Pancreas (tissue), 10 donors: ENCODE measurements around the gene MRTO4. TPM values are rescaled to one million over a fixed set of nuclear protein-coding genes. Genes with fewer than 3 reads are reported as not detected.
"Not testable (repeated sequence)": the region's sequence is repeated elsewhere in the genome, so short reads cannot be mapped to it uniquely, and the experiment has no call there.

Experiments used
- ATAC-seq, 4 donors: fragments of 200-7000 bp; cut with Tn5 transposase; one replicate each; pipeline versions ENCODE4 v1.8.0 to v1.9.1; 2020; ENCODE audit warnings: mild to moderate bottlenecking in 4 of 4, moderate library complexity in 4 of 4
- DNase-seq, 6 donors: peaks; one replicate each; pipeline ENCODE4 v3.0.0-alpha.2; 2020
- FAIRE-seq: peaks from 2 replicates; lab custom pipeline; 2012; peaks lifted over from hg19 to GRCh38; lab: Jason Lieb, UNC
- H3K27ac ChIP-seq, 4 donors: fragments of 200-600 bp; sonication (generic); 1 replicate in 3 of 4; 2 replicates in 1 of 4; pipeline versions ENCODE4 v1.5.0 to v1.8.0; 2020
- H3K27me3 ChIP-seq, 4 donors: fragments of 200-600 bp; one replicate each; pipeline ENCODE4 v1.8.0; 2021
- H3K36me3 ChIP-seq, 3 donors: fragments of 200-600 bp; sonication (generic) in 1 of 3; one replicate each; pipeline versions ENCODE4 v1.5.0 to v1.8.0; 2020 to 2021
- H3K4me1 ChIP-seq, 3 donors: fragments of 200-600 bp; one replicate each; pipeline ENCODE4 v1.8.0; 2021
- H3K4me3 ChIP-seq, 4 donors: fragments of 200-600 bp; sonication (generic) in 2 of 4; one replicate each; pipeline versions ENCODE4 v1.5.0 to v1.8.0; 2020 to 2021
- H3K9me3 ChIP-seq, 4 donors: fragments of 200-600 bp; one replicate each; pipeline ENCODE4 v1.8.0; 2021
- WGBS, 2 donors: extraction: QIAGEN DNeasy Blood & Tissue Kit; methylation state at CpG; one replicate each; pipeline ENCODE4 v1.1.7; 2013; 5-methylcytosine and 5-hydroxymethylcytosine counted together
- intact Hi-C, 3 donors: fragments of 100-400 bp; cut with DNase I; formaldehyde crosslinking; loops; one replicate each; pipeline versions ENCODE4 v1.11.1 to v1.14.2; 2022
- polyA plus RNA-seq, 2 donors: library from polyadenylated mRNA; stranded (reverse); fragments of 200-250 nt; gene quantifications; one replicate each; pipeline ENCODE4 v1.2.3, GENCODE V29; 2013
- total RNA-seq, 6 donors: library from RNA; stranded (reverse); fragmentation: NEBNext Ultra II Directional in 4 of 6; extraction: Animal tissue kit (Norgen Biotek cat#: 25700) in 4 of 6; gene quantifications; one replicate each; pipeline versions ENCODE4 v1.2.1 to v1.2.4, GENCODE V29; 2021 to 2023
- TF ChIP-seq, protein P1 (sequence below), 4 donors: fragments of 200-600 bp; sonication (generic) in 3 of 4; IDR thresholded peaks; one replicate each; pipeline versions ENCODE4 v1.5.0 to v1.8.0; 2021; ENCODE audit warnings: antibody characterized with exemption in 4 of 4
- donor health status: healthy with polysubstance abuse.
- donor health status: DM: no; HTN: no; CAD: no; lungs with moderate emphysema.
- donor health status: DM: no; HTN: no; CAD: no.
- donor health status: control.
- donor health status: control.
- donor health status: Bipolar disorder and iron deficiency.
- donor health status: DM: yes; HTN: yes; CAD: no.
- donor health status: DM: no; HTN: no; CAD: no.
- donor health status: DM: no; HTN: no; CAD: no.
- donor health status: DM: yes; HTN: yes; CAD: no.

MRTO4 gene
- total and polyA plus RNA-seq, 8 donors: 12.2 to 40.9 (median 17.1) TPM

DNA sequence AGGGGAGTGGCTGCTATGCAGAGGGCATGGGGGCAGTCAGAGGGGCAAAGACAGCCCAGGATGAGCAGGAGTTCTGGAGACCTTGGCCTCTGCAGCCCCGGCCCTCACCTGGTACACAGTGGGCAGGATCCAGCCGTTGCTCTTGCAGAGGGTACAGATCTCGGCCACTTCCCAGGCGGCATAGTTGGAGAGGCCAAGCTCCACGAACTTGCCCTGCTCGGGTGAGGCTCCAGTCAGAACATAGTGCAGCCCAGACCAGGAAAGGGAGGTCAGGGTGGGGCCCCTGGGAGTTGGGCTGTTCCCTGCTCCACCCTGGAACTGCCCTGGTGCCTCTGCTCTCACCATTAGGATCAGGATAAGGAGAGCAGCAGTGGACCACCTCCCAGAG is 18.7 kb downstream of the MRTO4 start:
- H3K4me3 ChIP-seq, H3K4me1 ChIP-seq, H3K36me3 ChIP-seq, intact Hi-C loops, H3K9me3 ChIP-seq, DNase-seq, FAIRE-seq, H3K27me3 ChIP-seq: not testable (repeated sequence)
- ATAC-seq: peak; percentile 5 to 26 (median 18)
- H3K27ac ChIP-seq: peak overlapping the region in 2 of 4 donors; percentile 68 to 76
- 66 to 75% methylated on average over 6 of the region's 6 CpGs for WGBS, 2 donors

DNA sequence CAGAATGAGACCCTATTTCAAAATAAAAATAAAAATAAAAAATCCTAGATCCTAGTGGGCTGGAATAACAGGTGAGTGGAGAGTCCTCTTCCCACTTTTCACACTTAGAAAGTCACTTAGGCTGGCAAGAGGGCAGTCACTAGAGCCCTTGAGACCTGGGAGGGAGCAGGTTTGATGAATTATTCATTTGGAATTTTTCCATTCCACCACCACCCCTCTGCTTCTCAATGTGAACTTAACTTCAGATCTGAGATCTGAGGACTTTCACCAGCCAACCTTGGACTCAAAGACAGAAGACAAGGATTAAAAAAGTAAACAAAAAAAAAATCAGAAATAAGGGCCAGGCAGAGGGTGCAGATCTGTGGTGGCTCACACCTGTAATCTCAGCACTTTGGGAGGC is 20.5 kb downstream of the MRTO4 start:
- intact Hi-C loops: no loop called here
- H3K27ac ChIP-seq: no peak overlapping the region
- DNase-seq (no peak), ATAC-seq (no peak), FAIRE-seq (no peak)
- H3K4me3 ChIP-seq: no peak overlapping the region
- peaks cover 0 to 10% (median 7%) of the 10 kb centered on the region in 3 donors for H3K4me1 ChIP-seq
- no peaks in the 10 kb centered on the region for H3K27me3 ChIP-seq
- no peaks in the 10 kb centered on the region for H3K36me3 ChIP-seq
- no peaks in the 10 kb centered on the region for H3K9me3 ChIP-seq
- TF ChIP-seq, protein P1, sequence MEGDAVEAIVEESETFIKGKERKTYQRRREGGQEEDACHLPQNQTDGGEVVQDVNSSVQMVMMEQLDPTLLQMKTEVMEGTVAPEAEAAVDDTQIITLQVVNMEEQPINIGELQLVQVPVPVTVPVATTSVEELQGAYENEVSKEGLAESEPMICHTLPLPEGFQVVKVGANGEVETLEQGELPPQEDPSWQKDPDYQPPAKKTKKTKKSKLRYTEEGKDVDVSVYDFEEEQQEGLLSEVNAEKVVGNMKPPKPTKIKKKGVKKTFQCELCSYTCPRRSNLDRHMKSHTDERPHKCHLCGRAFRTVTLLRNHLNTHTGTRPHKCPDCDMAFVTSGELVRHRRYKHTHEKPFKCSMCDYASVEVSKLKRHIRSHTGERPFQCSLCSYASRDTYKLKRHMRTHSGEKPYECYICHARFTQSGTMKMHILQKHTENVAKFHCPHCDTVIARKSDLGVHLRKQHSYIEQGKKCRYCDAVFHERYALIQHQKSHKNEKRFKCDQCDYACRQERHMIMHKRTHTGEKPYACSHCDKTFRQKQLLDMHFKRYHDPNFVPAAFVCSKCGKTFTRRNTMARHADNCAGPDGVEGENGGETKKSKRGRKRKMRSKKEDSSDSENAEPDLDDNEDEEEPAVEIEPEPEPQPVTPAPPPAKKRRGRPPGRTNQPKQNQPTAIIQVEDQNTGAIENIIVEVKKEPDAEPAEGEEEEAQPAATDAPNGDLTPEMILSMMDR (IDR thresholded peaks at IDR 0.05): no peak

DNA sequence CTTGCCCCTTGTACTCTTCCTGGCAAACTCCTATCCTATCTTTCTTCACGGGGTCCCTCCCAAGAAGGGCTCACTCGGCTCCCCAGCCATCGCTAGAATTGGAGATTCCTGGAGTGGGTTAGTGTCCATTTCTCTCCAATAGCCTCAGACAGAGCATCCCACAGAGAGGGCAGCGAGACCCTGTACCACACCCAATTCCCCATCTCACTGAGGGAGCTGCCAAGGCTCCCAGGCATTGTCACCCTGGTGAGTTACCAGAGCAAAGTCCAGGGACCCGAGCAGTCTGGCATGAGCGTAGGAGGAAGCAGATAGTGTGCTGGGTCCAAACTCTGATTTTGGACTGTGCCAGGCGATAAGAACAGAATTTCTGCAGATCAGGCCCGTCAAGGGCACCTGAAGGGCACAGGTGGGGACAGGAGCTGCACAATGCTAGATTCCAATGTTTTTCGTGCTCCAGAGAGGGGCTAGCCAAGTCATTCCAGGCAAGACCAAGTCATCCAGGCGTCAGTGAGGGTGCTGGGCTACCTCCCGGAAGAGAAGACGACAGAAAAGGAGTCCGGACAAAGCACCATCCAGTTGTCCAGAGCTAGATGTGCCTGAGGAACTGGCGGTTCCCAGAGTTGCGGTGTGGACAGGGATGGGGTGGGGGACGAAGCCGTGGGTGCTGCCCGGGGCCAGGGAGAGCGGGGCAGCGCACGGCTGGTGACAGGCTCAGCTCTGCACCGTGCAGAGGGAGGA is 21.7 kb downstream of the MRTO4 start:
- ATAC-seq (peak in 3 of 4 donors; percentile 34 to 53 (median 41)), DNase-seq (peak in 1 of 6 donors; percentile 41)
- WGBS, 2 donors: 69 to 70% methylated on average over 22 of the region's 22 CpGs

DNA sequence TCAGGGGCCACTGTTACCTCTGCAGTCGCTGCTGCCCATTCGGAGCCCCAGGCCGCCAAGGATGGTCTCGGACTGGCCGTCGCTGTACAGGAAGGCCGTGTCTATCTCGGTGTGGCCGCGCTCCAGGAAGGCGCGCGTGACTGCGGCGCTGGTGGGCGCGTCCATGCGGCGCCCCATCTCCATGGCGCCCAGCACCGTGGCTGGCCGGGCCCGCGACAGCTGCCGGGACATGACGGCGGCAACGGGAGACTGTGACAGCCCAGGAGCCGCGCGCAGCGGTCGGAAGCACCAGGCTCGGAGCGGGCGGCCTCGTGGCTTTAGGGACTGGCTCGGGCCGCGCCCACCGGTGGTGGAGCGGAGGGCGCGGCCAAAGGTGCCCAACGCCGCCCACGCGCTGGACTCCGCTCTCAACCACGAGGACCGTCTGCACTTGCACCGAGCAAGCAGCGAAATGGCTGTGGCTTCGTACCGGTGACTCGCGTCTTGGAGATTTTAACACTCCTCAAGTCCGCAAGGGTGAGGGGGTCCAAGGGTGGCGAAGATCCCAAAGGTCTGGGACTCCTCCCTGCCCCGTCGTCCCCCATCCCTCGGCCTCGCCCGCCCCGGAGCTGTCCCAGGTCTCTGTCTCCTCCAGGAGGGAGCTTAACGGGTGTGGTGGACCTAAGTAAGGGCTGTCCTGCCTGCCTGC is 22.4 kb downstream of the MRTO4 start:
- H3K4me3 ChIP-seq, H3K27me3 ChIP-seq, intact Hi-C loops, DNase-seq, H3K9me3 ChIP-seq, FAIRE-seq, H3K27ac ChIP-seq, H3K4me1 ChIP-seq, H3K36me3 ChIP-seq: not testable (repeated sequence)
- ATAC-seq: peak; percentile 21 to 43 (median 28)
- WGBS, 2 donors: 54 to 64% methylated on average over 48 to 59 of the region's 66 CpGs

More for the DNA sequence above, 21.7 kb downstream of the MRTO4 start:
- TF ChIP-seq, protein P1 (IDR thresholded peaks at IDR 0.05): no peak
- no peak for FAIRE-seq
- H3K4me1 ChIP-seq: peaks cover 0 to 10% (median 7%) of the 10 kb centered on the region in 3 donors
- H3K9me3 ChIP-seq: no peaks in the 10 kb centered on the region
- intact Hi-C loops: no loop called here
- H3K27me3 ChIP-seq: no peaks in the 10 kb centered on the region
- H3K4me3 ChIP-seq: no peak overlapping the region
- H3K36me3 ChIP-seq: no peaks in the 10 kb centered on the region
- H3K27ac ChIP-seq: no peak overlapping the region

DNA sequence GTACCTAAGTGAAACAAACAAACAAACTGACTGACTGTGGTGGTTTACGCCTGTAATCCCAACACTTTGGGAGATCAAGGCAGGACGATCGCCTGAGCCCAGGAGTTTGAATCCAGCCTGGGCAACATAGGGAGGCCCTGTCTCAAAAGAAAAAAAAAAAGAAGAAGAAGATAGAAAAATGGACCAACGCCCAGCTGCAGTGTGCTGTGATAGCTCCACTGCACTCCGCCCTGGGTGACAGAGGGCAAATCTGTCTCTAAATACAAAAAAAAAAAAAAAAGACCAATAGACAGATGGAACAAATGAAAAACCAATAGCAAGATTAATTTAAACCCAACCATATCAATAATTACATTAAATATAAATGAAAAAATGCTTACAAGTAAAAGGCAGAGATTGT is 23.0 kb downstream of the MRTO4 start:
- no peak for ATAC-seq
- no peak overlapping the region for H3K4me3 ChIP-seq
- no peaks in the 10 kb centered on the region for H3K36me3 ChIP-seq
- FAIRE-seq: no peak
- 97 to 98% methylated on average over 5 of the region's 5 CpGs for WGBS, 2 donors
- H3K27ac ChIP-seq: no peak overlapping the region
- intact Hi-C loops: no loop called here
- TF ChIP-seq, protein P1 (IDR thresholded peaks at IDR 0.05): no peak
- no peak for DNase-seq
- no peaks in the 10 kb centered on the region for H3K9me3 ChIP-seq
- H3K27me3 ChIP-seq: no peaks in the 10 kb centered on the region
- H3K4me1 ChIP-seq: peaks cover 0 to 7% (median 4%) of the 10 kb centered on the region in 3 donors
